ENCODE data around the gene MRPL4.

The MRPL4 gene

DNA sequence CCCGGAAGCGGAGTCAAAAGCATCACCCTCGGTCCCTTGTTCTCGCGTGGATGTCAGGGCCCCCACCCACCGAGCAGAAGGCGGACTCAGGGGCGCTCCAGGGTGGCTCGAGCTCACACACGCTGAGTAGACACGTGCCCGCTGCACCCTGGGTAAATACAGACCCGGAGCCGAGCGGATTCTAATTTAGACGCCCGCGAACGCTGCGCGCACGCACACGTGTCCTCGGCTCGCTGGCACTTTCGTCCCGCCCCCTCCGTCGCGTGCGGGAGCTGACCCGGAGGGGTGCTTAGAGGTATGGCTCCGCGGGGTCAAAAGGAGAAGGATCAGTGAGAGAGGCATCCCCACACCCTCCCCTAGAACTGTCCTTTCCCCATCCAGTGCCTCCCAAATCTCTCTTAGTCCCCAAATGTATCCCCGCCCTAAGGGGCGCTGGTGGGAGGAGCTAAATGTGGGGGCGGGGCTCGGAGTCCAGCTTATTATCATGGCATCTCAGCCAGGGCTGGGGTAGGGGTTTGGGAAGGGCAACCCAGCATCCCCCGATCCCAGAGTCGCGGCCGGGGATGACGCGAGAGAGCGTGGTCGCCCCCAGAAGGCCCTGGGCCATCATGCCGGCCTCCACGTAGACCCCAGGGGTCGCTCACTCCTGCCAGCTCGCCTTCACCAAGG lies 37.3 kb downstream of the MRPL4 start:
- peak; percentile 67 for DNase-seq (ENCODE audit: low spot score)

DNA sequence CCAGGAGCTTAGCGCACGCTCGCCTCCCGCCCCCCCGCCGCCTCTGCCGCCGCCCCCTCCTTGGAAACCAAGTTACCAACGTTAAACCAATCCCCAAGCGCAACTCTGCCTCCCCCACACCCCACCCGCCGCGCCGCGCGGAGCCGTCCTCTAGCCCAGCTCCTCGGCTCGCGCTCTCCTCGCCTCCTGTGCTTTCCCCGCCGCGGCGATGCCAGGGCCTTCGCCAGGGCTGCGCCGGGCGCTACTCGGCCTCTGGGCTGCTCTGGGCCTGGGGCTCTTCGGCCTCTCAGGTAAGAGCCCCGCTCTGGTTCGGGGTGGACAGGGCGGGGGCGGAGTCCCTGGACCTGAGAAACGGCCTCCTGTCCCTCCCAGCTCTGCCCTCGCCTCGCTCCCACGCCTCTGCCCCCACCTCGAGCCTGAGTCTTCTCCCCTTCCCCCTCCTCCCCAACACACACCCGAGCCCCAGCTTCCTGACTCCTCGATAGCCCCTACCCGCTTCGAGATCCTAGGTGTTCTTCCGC lies 37.9 kb downstream of the MRPL4 start, which contains the start of gene ICAM5:
Gene ICAM5 (plus strand): TSS at position 117 of the 521 bp plus-strand sequence. CDS start 92 bp downstream, at position 209.
- DNase-seq (ENCODE audit: low spot score) = no peak

DNA sequence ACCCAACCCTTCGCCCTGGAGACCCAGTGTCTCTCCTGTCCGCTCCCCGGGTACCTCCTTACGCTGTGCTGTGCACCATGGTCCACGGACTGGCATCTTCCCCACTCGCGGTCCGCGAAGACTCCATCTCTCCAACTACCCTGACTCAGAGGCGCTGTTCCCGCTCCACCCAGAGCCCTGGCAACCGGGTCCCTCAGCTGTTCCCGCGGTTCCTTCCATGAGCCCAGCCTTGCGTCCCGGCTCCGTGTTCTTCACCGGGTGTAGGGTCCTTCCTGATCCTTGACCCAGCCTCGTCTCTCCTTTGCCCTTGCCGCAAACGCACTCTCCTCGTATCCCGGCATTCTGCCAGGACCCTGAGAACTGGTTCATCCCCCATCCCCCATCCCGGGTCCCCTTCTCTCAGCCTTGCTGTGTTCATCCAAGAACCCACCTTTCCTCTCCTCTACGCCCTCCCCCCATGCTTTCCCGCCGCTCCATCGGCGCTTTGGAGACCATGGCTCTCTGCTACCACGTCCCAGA lies 38.4 kb downstream of the MRPL4 start:
- DNase-seq (ENCODE audit: low spot score) = no peak

DNA sequence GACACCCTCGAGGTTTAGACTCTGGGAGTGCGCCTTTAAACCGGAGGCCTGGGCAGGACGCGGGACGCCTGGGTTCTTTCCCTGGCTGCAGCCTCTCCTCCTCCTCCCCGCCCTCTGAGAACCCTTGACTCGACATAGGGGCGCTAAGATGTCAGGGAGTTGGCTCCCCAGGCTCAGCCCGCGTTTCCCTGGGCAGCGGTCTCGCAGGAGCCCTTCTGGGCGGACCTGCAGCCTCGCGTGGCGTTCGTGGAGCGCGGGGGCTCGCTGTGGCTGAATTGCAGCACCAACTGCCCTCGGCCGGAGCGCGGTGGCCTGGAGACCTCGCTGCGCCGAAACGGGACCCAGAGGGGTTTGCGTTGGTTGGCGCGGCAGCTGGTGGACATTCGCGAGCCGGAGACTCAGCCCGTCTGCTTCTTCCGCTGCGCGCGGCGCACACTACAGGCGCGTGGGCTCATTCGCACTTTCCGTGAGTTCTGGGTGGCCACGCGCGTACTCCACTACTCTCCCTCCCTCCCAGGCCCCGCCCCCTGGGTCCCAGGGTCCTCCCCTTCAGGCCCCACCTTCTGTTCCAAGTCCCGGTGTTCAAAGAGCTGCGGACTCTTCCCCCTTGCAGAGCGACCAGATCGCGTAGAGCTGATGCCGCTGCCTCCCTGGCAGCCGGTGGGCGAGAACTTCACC lies 39.0 kb downstream of the MRPL4 start:
- DNase-seq (ENCODE audit: low spot score) = no peak

DNA sequence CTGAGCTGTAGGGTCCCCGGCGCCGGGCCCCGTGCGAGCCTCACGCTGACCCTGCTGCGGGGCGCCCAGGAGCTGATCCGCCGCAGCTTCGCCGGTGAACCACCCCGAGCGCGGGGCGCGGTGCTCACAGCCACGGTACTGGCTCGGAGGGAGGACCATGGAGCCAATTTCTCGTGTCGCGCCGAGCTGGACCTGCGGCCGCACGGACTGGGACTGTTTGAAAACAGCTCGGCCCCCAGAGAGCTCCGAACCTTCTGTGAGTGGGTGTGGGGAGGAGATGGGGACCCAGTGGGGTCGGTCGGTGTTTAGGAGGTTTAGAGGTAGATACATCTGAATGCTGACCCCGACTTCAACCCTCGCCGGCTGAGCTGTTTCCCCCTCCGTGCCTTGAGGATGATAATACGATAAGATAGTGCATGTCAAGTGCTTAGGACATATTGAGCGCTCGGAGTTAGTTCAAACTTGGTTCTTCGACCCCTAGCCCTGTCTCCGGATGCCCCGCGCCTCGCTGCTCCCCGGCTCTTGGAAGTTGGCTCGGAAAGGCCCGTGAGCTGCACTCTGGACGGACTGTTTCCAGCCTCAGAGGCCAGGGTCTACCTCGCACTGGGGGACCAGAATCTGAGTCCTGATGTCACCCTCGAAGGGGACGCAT lies 39.7 kb downstream of the MRPL4 start:
- DNase-seq (ENCODE audit: low spot score) = no peak

DNA sequence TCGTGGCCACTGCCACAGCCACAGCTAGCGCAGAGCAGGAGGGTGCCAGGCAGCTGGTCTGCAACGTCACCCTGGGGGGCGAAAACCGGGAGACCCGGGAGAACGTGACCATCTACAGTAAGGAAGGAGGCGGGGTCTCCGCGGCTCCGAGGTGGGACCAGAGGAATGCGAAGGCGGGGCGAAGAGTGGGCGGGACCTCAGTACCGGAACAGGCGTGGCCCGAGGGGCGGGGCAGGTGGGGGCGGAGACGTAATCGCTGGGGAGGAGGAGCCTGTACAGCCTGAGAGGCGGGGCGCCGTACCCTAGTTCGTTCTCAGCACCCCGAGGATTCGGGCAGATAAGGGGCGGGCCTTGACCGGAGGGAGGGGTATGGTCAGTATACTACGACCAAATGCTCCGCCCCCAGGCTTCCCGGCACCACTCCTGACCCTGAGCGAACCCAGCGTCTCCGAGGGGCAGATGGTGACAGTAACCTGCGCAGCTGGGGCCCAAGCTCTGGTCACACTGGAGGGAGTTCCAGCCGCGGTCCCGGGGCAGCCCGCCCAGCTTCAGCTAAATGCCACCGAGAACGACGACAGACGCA lies 40.3 kb downstream of the MRPL4 start:
- peak; percentile 79 for DNase-seq (ENCODE audit: low spot score)

DNA sequence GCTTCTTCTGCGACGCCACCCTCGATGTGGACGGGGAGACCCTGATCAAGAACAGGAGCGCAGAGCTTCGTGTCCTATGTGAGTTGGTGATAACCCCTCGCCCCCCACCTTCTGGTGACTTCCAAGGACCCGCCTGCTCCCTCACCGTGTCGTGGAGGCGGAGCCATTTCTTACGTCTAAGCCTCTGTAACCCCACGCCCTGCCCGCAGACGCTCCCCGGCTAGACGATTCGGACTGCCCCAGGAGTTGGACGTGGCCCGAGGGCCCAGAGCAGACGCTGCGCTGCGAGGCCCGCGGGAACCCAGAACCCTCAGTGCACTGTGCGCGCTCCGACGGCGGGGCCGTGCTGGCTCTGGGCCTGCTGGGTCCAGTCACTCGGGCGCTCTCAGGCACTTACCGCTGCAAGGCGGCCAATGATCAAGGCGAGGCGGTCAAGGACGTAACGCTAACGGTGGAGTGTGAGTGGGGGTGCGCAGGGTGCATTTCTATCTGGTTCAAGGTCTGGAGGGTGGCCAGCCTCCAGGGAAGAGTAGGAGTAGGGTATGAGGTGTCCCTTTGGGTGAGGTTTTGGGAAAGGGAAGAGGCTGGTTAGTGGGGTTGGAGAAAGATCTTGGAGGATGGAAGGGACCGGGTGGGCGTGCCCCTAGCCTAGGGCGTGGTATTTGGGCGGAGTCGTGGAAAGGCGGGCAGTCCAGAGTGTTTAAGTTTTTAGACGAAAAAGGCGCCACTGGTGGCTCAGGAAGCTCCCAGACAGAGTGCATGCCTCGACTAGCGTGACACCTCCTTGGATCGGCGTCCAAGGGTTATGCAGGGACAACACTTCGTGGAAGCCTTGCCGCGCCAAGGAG lies 41.0 kb downstream of the MRPL4 start:
- no peak for DNase-seq (ENCODE audit: low spot score)

DNA sequence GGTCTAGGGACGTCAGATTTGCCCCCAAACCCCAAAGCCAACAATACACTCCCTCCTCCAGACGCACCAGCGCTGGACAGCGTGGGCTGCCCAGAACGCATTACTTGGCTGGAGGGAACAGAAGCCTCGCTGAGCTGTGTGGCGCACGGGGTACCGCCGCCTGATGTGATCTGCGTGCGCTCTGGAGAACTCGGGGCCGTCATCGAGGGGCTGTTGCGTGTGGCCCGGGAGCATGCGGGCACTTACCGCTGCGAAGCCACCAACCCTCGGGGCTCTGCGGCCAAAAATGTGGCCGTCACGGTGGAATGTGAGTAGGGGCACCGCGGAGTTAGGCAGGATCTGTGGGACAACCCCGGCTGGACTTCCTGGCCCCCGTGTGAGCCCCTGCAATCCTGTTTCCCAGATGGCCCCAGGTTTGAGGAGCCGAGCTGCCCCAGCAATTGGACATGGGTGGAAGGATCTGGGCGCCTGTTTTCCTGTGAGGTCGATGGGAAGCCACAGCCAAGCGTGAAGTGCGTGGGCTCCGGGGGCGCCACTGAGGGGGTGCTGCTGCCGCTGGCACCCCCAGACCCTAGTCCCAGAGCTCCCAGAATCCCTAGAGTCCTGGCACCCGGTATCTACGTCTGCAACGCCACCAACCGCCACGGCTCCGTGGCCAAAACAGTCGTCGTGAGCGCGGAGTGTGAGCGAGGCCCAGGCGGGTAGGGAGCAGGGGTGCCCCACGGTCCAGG lies 41.8 kb downstream of the MRPL4 start:
- no peak for DNase-seq (ENCODE audit: low spot score)

DNA sequence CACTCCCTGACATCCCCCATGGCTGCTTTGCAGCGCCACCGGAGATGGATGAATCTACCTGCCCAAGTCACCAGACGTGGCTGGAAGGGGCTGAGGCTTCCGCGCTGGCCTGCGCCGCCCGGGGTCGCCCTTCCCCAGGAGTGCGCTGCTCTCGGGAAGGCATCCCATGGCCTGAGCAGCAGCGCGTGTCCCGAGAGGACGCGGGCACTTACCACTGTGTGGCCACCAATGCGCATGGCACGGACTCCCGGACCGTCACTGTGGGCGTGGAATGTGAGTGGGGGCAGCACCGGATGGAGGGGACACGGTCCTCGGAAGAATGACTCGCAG lies 42.3 kb downstream of the MRPL4 start:
- DNase-seq (ENCODE audit: low spot score) = no peak

DNA sequence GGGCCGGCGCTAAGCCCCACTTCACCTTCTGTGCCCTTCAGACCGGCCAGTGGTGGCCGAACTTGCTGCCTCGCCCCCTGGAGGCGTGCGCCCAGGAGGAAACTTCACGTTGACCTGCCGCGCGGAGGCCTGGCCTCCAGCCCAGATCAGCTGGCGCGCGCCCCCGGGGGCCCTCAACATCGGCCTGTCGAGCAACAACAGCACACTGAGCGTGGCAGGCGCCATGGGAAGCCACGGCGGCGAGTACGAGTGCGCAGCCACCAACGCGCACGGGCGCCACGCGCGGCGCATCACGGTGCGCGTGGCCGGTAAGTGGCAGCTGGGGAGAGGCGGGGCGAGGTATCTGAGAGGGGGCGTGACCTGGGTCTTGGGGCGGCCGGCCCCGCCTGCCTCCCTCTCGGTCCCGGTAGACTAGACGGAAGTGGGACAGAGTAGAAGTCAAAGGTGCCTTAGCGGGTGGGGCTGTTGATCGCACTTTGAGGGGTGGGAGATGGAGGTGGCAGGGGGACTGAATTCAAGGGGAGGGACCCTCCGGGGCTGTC lies 43.4 kb downstream of the MRPL4 start:
- no peak for DNase-seq (ENCODE audit: low spot score)

DNA sequence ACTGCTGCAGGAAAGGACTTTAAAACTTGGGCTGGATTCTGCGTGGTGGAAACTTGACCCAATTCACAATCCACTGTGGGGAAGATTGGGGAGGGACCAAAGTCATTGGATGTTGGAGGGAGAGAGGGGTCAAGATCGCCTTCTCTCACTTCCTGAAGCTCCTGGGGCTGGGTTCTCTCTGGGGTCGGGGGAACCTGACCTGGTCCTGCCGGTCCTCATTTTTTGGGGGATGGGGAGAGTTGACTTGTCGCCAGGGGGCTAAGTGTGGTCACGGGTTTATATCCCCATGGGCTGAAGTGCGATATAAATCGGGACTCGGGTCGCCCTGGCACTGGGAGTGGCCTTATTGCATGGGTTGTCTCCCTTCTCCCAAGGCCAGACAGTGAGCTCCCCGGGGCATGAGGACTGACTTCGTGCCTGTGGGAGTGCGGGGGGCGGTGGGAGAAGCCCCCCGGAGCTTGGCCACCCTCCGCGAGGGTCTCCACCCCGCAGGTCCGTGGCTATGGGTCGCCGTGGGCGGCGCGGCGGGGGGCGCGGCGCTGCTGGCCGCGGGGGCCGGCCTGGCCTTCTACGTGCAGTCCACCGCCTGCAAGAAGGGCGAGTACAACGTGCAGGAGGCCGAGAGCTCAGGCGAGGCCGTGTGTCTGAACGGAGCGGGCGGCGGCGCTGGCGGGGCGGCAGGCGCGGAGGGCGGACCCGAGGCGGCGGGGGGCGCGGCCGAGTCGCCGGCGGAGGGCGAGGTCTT lies 44.0 kb downstream of the MRPL4 start:
- DNase-seq (ENCODE audit: low spot score) = no peak

DNA sequence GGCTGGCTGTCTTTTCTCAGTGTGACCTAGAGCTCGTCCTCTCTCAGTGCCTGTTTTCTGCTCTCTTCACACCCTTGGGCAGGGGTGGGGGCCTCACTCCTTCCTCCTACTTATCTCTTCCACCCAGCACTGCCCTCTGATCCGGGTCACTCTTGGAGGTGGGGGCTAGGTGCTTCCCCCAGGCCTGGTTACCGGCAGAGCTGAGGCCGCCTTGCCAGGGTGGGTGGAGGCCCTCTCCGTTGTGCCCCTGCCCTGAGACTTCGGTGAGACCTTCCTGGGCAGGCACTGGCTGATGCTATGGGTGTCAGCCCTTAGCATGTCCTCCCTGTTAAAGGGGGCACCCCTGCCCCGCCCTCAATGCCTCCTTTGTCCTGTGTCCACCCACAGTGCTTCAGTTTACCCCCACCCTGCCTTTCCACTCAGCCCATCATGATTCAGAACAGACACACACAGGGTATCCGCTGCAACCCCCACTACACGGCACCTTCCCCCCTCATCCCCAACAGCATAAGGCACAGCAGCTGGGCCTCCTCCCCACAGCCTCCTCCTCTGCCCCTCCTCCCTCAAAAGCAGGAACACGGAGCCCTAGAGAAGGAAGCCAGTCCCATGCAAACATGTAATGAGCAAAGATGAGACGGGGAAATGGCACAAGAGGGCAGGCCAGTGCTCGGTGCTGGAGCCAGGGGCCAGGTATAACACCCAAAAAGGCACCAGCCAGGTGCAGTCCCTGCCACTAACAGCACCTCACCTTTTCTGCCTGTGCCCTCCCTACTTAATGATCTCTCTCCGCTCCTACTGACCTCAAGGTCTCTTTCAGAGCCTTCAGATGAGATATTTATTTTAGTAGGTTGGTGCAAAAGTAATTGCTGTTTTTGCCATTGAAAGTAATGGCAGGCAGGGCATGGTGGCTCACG lies 47.8 kb downstream of the MRPL4 start:
- DNase-seq (ENCODE audit: low spot score) = no peak

DNA sequence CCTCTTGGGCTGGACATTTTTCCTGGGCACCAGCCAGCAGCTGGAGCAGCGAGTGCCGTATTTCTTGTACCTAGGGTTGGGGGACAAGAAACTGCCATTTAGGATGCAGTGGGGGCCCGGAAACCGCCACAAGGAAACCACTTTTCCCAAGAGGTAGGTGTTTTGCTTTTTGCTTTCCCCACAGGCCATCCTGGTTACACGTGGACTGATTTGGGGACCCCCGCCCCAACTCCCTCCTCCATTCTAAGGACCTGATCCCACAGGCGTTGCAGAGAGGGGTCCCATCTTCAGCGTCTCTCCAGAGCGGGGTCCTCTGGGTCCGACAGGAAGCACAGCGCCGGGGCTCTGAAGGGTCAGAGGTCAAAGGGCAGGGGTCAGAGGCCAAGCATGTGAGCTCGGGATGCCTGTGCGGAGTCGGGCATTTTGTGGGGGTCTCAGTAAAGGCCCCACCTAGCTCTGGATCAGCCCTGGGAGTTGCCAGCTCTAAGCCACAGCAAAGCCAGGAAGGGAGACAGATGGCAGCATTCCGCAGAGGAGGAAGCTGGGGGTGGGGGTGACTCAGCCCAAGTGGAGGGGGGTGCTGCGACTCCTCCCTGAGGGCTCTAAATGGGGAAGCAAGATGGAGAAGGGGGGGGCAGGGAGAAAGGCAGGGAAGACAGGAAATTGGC lies 53.3 kb downstream of the MRPL4 start:
- DNase-seq (ENCODE audit: low spot score) = no peak

DNA sequence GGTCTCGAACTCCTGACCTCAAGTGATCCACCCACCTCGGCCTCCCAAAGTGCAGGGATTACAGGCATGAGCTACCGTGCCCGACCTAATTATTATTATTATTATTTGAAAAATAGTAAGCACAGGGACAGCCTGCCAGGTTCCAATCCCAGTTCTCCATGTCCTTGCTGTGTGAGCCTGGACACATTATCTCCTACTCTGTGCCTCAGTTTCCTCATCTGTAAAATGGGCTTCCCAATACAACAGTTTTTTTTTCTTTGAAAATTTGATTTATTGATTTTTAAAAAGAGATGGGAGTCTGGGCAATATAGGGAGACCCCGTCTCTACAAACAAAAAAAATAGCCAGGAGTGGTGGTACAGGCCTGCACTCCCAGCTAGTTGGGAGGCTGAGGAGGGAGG lies 54.3 kb downstream of the MRPL4 start:
- DNase-seq (ENCODE audit: low spot score) = no peak

DNA sequence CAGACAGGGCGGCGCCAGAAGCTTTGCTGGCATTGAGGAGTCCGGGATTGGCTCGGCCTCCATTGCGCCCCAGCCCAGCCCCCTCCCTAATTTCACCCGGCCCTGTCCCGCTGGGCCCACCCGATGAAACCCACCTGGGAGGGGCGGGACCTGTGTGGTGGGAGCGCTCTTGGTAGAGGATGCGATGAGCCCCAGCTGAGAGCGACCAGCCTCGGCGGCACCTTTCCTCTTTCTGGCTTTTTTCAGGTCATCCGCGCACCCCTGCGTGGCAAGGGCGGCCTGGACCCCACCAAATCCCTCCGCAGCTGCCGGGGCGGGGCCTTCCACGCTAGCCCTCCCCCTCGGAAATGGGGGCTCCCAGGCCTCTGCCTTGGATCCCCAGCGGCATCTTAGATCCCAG lies 57.4 kb downstream of the MRPL4 start, which contains the start of gene ZGLP1:
Gene ZGLP1 (minus strand): TSS at position 393 of the 400 bp plus-strand sequence.
- DNase-seq (ENCODE audit: low spot score) = no peak

Measured in activated CD4-positive, alpha-beta T cell treated with anti-CD3 and anti-CD28 coated beads, Interleukin-2, Interleukin-4, amounts not matched to agents 100 ng/mL and 50 ng/mL, durations not matched to agents 16 hours and 8 hours (primary cell).